ENCODE results near the gene LRP1B.

Gene LRP1B

DNA sequence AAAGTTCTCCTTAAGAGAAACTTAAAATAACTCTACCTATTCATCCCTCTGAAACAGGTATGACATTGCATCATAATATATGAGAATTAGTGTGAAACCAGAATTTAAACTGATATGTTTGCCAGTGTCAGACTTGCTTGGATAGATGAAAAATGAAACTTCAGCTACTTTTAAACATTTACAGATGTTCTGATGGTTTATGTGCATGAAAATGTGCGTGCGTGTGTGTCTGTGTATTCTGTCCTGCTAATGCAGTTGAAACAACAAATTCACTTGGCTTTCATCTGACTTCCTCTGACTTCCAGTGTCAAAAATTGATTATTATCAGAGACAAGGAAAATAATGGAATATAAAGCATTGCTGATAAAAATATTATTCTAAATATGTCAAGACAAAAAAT, 719.4 kb downstream of the LRP1B start:
- DNase-seq: no peak

DNA sequence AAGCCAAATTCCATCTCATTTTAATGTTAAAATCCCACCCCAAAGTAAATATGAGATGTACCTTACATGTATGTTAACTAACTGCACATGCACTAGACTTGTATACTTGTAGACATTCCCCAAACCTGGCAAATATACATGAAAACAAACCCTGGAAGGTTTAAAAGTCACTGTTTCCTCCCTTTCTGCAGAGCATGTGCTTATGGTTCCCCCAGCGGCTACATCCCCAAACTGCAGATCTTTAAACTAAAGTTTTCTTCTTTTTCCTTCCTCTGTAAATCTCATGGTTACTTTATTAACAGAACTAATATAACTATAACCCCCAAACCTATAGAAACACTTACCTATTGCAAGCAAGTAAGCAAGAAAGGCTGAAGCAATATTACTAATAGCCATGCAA, 731.5 kb downstream of the LRP1B start:
- no peak for DNase-seq

DNA sequence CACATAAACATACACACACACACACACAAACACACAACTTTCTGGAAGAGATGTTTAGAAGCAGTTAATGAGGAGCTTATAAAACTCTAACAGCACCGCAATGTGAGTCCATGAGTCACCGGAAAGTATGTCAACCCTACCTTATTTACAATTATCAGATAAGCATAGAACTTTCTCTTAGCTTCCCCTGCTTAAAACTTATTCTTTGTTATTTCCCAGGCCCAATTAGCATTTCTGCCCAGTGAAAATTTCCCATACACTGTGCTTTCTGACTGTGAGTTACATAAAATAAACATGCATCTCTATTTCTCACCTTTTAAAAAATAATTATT, 737.6 kb downstream of the LRP1B start:
- DNase-seq: no peak

- no peak for DNase-seq
Observed at GRCh38 chr2:141392517-141393213, 738.2 kb downstream of the LRP1B start.

- DNase-seq: no peak
Observed at GRCh38 chr2:141386168-141386567, 744.6 kb downstream of the LRP1B start.

- no peak for DNase-seq
Observed at GRCh38 chr2:141384676-141385075, 746.1 kb downstream of the LRP1B start.

- no peak for DNase-seq
Observed at GRCh38 chr2:141381946-141382345, 748.9 kb downstream of the LRP1B start.

DNA sequence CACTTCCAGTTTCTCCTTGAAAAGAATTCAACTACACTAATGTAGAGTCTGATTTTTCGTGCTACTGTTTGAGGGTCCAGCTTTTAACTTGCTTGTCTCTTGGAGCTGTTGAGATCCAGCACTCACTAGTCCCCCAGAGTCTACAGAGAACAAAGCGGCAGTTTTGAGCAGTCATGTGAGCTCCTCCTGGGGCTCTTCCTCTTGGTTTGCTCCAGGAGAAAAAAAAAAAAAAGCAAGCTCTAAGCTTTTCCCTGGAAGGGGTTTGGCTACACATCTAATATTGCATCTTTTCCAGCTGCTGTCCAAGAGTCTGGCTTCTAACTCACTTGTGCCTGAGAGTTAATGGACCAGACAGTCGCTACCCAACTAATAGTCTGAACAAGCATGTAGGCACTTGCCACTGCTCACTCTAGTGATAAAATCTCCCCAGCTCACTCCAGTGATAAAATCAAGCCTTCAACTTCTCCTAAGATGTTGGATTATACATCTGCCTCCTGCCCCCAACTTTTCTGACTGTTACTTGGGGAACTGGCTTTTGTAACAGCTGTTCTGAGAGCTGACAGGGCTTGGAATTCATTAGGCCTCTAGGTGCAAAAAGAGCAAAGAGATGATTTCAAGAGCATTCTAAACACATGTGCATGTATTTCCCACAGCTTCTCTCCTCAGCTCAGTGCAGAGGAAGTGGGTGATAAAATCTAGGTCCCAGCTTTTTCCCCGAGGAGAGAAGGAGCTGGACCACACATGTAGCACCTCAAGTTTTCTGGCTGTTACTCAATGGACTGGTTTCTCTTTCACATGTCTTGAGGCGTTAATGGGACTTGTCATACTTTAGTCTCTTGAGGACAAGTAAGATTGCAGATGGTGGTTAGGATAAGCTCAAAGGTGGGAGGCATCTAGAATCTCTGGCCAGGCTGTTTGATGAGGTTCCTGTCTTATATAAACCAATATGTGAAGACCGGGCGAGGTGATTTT, 750.5 kb downstream of the LRP1B start:
- no peak for DNase-seq

GRCh38 chr2:141364821-141365220, 766.0 kb downstream of the LRP1B start:
- no peak for DNase-seq

DNA sequence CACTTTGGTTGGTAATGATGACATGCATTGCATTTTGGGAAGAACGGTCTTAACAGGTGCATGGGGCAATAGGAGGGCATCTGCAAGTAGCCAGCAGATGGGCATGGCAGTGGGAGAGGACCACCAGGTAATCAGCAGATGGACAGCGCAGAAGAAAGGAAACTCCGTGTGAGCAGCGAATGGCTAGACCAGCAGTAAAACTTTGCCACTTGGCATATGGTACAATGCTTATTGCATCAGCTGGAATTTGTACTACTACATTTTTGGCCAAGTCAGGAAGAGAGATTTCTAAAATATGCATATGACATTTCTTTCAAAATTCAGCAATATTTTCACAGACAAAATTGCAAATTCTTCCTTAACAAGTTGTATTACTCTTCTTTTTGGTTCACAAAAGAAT, 768.5 kb downstream of the LRP1B start:
- no peak for DNase-seq

- no peak for DNase-seq
Observed at GRCh38 chr2:141348481-141348880, 782.3 kb downstream of the LRP1B start.

DNA sequence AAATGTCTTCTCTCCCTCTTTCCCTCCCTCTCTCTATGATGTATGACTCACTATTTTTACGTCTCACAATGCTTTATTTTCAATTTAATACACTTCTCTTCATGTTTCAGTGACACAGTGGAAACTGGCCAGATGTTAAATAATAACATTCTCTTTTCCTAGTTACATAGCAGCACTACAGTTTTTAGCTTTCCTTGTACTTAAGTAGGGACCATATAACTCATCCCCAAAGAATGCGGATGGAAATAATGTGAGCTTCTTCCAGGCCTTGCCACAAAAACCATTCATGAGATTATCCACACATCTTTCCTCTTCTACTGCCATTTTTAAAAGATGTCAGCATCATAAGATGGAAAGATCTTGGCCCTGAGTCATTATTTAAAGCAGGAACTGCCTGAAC, 789.4 kb downstream of the LRP1B start:
- no peak for DNase-seq

DNA sequence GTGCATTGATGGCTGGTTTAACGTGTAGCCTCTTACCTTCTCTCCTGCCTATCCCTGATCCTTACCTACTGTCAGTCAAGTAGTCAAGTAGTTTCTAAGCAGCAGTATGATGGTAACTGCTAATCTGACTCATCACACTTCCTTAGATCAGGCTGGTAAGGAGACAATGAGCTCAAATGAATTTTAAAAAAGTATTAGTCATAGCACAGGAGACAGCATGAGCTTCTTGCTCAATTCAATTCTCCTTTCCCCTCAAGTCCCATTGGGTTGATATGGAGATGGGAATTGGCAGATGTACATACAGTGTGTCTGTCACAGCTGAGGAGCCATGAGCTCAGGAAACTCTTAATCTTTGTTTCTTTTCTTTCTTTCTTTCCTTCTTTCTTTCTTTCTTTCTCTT, 799.7 kb downstream of the LRP1B start:
- no peak for DNase-seq

- DNase-seq: no peak
Observed at GRCh38 chr2:141329964-141330363, 800.9 kb downstream of the LRP1B start.

GRCh38 chr2:141323571-141323970, 807.2 kb downstream of the LRP1B start:
- no peak for DNase-seq

DNA sequence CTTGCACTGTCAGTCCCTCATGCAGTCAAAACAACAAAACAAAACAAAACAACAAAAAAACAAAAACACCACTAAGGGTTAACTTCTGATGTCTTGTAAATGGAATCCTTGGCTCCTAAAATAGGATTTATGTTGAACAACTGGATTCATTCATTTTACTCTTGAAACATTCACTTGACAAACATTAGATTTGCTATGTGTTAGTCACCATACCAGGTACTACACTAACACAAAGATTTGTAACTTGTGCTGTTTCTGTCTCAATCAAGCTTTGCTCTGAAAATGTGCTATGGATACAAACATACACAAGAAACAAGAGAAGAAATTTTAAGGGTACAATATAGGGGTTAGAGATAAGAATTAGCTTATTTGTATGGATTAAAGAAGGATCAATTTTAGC, 812.8 kb downstream of the LRP1B start:
- no peak for DNase-seq

GRCh38 chr2:141316606-141317005, 814.2 kb downstream of the LRP1B start:
- DNase-seq: no peak

DNA sequence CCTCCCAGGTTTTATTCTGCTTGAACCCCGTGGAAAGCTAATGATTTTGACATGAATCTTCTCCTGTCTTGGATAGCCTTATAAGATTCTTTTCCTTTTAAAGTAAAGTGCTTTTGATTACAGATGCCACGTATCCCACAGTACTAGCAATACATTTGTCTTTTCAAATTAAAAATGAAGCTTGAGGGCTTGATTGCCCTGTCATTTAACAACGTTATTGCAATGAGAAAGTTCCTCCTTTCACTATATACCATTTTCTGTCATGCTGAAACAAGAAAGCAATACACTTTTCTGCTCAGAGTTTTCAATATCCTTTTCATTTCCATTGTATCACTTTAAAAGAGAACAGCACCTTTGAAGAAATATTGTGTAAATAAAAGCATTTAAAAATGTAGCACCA, 814.7 kb downstream of the LRP1B start:
- DNase-seq: no peak

- no peak for DNase-seq
Observed at GRCh38 chr2:141313972-141314371, 816.8 kb downstream of the LRP1B start.

DNA sequence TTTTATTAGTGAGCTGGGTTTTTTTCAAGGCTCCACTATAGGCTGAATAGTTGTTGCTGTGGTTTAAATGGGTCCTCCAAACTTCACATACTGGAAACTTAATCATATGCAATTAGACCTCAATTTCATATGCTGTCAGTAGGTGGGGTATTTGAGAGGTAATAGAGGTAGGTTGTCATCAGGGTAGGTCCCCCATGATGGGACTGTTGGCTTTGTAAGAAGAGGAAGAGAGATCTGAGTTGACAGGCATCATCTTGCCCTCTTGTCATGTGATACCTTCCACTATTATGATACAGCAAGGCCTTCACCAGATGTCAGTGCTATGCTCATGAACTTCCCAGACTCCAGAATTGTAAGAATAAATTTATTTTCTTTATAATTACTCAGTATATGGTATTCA, 819.4 kb downstream of the LRP1B start:
- no peak for DNase-seq

- no peak for DNase-seq
Observed at GRCh38 chr2:141306368-141306767, 824.4 kb downstream of the LRP1B start.

DNA sequence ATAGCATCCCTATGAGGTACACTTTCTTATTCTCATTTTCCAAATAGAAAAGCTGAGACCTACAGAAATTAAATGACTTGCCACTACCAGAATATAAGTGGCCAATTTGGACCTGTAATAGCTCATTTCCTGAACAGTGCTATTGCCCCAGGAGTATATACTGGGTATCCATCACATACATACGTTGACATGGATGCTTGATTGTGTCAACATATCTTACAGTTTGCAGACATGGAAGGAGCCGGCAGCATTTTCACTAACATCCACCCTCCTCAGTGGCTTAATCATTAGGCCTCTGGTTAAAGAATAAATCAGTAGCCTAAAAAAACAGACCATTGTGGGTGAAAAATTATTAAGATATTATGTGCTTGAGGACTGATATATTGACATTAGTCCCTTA, 829.3 kb downstream of the LRP1B start:
- DNase-seq: no peak

DNA sequence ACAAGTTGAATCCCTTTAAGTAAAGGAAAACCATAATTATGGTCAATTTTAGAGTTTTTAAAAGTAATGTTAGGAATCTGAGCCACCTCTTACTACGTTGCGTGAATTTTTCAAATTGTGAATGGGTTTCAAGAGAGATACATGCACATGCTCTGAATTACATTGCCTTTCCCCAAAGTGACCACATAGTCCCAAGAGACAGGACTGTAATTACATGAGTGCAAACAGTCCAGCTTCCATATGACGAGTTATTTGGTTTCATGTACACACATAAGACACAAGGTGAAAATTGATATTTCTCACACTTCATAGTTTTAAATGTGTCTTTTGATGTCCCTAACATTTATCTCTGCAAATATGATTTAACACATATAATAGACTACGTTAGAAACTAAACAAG, 850.8 kb downstream of the LRP1B start:
- DNase-seq: no peak

DNA sequence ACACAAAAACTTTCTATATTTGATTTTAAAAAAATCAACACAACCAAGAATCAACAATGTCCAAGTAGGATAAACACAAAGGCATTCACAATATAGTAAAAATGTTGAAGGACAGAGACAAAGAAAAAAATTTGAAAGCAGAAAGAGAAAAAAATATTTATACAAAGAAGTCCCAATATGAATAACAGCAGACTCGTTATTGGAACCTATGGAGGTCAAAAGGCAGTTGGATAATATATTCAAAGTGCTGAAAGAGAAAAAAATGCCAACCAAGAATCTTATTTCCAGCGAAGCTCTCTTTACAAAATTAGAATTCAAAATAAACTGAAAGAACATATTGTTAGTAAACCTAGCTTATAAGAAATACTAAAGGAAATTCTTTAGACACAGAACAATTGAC, 859.5 kb downstream of the LRP1B start:
- no peak for DNase-seq

Data from central memory CD4-positive, alpha-beta T cell (primary cell).